Muscle of leg (tissue), 11 donors: ENCODE data around the gene DCDC1. TPM values are rescaled to one million over a fixed set of nuclear protein-coding genes. Genes with fewer than 3 reads are reported as not detected.
"Not testable (repeated sequence)": the region's sequence is repeated elsewhere in the genome, so short reads cannot be mapped to it uniquely, and the experiment has no call there.

Source experiments
- DNase-seq: peaks from one replicate; pipeline ENCODE4 v3.0.0; 2013
- H3K27ac ChIP-seq: one replicate; pipeline ENCODE4 v1.5.1; 2013; ENCODE audit warnings: mild to moderate bottlenecking, low read length, control low read depth
- H3K27me3 ChIP-seq: one replicate; pipeline ENCODE4 v1.6.1; 2013; ENCODE audit warnings: low read length; ENCODE audit not compliant: control insufficient read depth, insufficient read depth
- H3K36me3 ChIP-seq: one replicate; pipeline ENCODE4 v1.6.1; 2013; ENCODE audit warnings: low read length; ENCODE audit not compliant: control insufficient read depth, insufficient read depth
- H3K4me1 ChIP-seq: one replicate; pipeline ENCODE4 v1.6.1; 2013; ENCODE audit warnings: low read length; ENCODE audit not compliant: control insufficient read depth, insufficient read depth
- H3K4me3 ChIP-seq: one replicate; pipeline ENCODE4 v1.5.1; 2013; ENCODE audit warnings: low read length, control low read depth
- H3K9me3 ChIP-seq: replicated peaks from 2 replicates; pipeline ENCODE4 v1.6.1; 2013; ENCODE audit warnings: low read depth, low read length; ENCODE audit not compliant: control insufficient read depth
- WGBS: methylation state at CpG from one replicate; pipeline ENCODE4 v1.1.5; 2013; ENCODE audit warnings: missing lambda C conversion rate; ENCODE audit not compliant: insufficient coverage; 5-methylcytosine and 5-hydroxymethylcytosine counted together
- polyA plus RNA-seq, 8 donors: library from polyadenylated mRNA; unstranded; fragments of 120-200 nt; gene quantifications; one replicate each; pipeline versions ENCODE4 v1.2.1 to v1.2.3, GENCODE V29; 2013; ENCODE audit warnings: inconsistent platforms in 1 of 8, low replicate concordance in 1 of 8; ENCODE audit not compliant: insufficient read length in 8 of 8, insufficient read depth in 1 of 8
- total RNA-seq: library from RNA; stranded (reverse); fragments of 120-200 nt; gene quantifications from one replicate; pipeline ENCODE4 v1.2.4, GENCODE V29; 2013

Gene DCDC1
- total and polyA plus RNA-seq, 9 donors, result 0.13 to 0.59 (median 0.25) TPM

DNA sequence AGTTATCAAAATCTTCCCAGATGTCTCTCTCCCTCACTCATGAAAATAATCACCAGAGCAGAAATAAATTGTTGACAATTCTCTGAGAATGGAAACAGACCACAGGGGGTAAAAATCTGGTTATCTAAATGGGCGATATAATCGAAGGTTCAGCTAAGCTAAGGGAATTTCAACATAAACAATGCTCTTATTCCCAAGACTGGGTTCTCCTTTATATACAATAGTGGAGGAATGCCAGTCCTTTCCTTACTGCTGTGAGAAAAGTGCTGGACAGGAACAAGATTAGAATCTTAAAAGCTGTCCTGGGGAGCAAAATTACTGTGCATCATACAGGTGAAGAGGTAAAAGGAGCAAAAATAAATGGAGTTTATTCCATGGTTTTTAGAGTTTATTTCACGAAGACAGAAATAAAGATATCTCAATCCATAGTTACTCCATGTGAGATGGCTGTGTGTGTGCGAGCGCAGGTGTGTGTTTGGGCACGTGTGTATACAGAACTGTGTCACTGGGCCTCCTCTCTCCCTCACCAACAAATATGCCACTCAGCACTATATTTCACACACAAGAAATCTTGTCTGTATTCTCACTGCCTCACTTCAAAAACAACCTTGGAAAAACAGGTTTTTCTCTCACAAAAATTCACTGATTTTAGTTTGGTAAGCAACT is 385.6 kb downstream of the DCDC1 start:
- WGBS, result no CpG with 5 or more reads among the region's 6 CpGs
- Histone ChIP-seq H3K4me1 (no peaks in the 10 kb centered on the region), H3K9me3 (no peaks in the 10 kb centered on the region), H3K27ac (no peak overlapping the region), H3K27me3 (no peaks in the 10 kb centered on the region), H3K4me3 (no peak overlapping the region), H3K36me3 (no peaks in the 10 kb centered on the region)
- no peak for DNase-seq

DNA sequence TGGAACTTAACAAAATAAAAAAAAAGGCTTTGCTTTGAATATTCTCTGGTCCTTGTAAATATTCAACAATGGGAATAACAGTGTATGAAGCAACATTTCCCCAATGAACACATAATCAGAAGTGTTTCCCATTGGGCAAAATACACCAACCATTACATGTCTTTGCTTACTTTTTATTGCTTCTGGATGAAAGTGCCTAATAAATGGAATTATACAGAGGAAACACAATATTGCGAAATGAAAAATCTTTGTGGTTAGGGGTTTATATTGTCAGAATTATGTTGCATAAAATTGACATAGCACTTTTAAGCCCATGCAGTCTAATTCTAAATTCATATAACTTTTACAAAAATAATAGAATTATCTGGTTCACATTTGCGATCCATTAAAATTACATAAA is 386.4 kb downstream of the DCDC1 start:
- DNase-seq, result no peak
- Histone ChIP-seq H3K27me3 (no peaks in the 10 kb centered on the region), H3K36me3 (no peaks in the 10 kb centered on the region), H3K9me3 (no peaks in the 10 kb centered on the region), H3K4me3 (no peak overlapping the region), H3K4me1 (no peaks in the 10 kb centered on the region), H3K27ac (no peak overlapping the region)
- WGBS, result no CpG with 5 or more reads among the region's 2 CpGs

DNA sequence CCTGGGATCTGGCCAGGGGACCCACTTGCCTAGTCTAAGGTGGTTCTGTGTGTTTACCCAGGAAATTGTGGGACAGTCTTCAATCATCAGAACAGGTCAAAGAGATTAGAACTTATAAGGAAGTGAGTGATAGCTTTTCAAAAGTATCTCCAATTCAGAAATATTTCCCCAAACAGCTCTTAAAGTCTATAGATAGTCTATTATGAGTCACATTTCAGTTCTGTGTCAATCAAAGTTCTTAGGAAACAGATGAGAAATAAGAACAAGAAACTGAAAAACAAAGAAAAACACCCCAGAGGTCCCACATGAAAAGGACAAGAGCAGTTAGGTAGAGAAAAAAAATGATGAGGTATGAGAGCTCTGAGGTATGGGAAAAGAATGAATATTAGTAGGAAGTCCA is 402.0 kb downstream of the DCDC1 start:
- Histone ChIP-seq H3K36me3 (no peaks in the 10 kb centered on the region), H3K4me3 (no peak overlapping the region), H3K27ac (no peak overlapping the region), H3K4me1 (no peaks in the 10 kb centered on the region), H3K9me3 (peaks cover 4% of the 10 kb centered on the region), H3K27me3 (no peaks in the 10 kb centered on the region)
- DNase-seq, result no peak

DNA sequence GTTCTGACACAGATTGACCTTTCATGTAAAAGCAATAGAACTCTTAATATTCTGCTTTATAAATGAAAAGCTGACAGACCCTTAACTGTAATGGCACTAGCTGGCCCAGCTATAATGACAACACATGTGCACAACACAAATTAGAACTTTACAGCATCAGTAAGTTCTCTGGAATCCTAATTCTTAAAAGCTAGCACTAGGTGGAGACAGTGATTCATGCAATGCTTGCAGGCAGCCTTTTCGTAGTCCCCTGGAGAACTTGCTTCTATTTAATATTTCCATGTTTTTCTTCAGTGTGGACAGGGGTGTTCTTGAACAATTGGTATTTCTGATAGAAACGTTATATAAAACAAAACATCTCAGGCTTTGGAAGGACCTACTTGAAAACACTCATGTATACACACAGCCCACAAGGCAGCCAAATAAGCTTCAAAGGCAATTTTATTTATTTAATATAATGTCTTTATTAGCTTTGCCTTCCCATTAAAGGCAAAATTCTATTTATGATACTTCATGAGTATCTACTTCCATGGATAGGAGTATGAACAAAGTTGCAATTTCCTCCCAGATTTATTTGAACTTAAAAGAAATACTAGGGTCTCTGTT is 409.0 kb downstream of the DCDC1 start:
- DNase-seq, result peak; percentile 43
- Histone ChIP-seq H3K4me1 (no peaks in the 10 kb centered on the region), H3K4me3 (no peak overlapping the region), H3K9me3 (no peaks in the 10 kb centered on the region), H3K27ac (no peak overlapping the region), H3K27me3 (no peaks in the 10 kb centered on the region), H3K36me3 (no peaks in the 10 kb centered on the region)
- no CpG with 5 or more reads among the region's 2 CpGs for WGBS

DNA sequence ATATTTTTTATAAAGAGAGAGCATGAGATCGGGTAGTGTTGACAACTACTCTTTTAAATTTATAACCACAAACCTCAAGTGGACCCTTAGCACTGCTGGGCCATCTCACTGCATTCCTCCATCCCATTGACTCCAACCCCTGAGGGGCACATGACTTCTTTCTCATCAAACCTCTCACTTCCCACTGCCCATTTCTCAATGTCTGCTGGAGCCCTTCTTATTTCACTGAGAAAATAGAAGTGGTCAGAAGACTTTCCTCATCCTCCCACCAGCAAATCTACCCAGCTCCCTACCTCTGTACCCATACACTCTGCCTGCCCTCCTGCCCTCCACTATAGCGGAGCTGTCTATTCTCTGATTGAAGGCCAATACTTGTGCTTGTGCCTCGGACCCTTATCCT is 412.8 kb downstream of the DCDC1 start:
- no peaks in the 10 kb centered on the region for H3K36me3 ChIP-seq
- no peak overlapping the region for H3K4me3 ChIP-seq
- WGBS, result 54% methylated on average over 2 of the region's 3 CpGs
- H3K27ac ChIP-seq, result no peak overlapping the region
- H3K27me3 ChIP-seq, result no peaks in the 10 kb centered on the region
- H3K9me3 ChIP-seq, result no peaks in the 10 kb centered on the region
- H3K4me1 ChIP-seq, result no peaks in the 10 kb centered on the region
- no peak for DNase-seq

DNA sequence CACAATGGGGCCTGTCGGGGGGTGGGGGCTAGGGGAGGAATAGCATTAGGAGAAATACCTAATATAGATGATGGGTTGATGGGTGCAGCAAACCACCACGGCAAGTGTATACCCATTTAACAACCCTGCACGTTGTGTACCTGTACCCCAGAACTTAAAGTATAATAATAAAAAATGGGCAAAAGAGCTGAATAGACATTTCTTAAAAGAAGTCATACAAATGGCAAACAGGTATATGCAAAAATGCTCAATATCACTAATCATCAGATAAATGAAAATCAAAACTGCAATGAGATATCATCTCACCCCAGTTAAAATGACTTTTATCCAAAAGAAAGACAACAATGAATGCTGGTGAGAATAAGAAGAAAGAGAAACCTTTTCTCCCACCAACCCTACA is 419.7 kb downstream of the DCDC1 start:
- Histone ChIP-seq H3K27ac (no peak overlapping the region), H3K36me3 (no peaks in the 10 kb centered on the region)
- WGBS, result no CpG with 5 or more reads among the region's 3 CpGs

DNA sequence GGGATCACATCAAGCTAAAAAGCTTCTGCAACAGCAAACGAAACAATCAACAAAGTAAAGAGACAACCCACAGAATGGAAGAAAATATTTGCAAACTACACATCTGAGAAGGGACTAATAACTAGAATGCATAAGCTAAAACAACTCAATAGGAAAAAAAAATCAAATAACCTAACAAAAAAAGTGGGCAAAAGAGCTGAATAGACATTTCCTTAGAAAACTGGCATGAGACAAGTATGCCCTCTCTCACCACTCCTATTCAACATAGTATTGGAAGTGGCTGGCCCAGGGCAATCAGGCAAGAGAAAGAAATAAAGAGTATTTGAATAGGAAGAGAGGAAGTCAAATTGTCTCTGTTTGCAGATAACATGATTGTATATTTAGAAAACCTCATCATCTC is 421.8 kb downstream of the DCDC1 start:
- H3K36me3 ChIP-seq, H3K9me3 ChIP-seq, H3K4me3 ChIP-seq, DNase-seq, H3K27ac ChIP-seq, H3K4me1 ChIP-seq, H3K27me3 ChIP-seq: not testable (repeated sequence)
- WGBS, result no CpG with 5 or more reads among the region's 1 CpG

More for the DNA sequence above, 419.7 kb downstream of the DCDC1 start:
- no peak overlapping the region for H3K4me3 ChIP-seq
- H3K27me3 ChIP-seq, result no peaks in the 10 kb centered on the region
- DNase-seq, result no peak
- H3K9me3 ChIP-seq, result no peaks in the 10 kb centered on the region
- no peaks in the 10 kb centered on the region for H3K4me1 ChIP-seq

DNA sequence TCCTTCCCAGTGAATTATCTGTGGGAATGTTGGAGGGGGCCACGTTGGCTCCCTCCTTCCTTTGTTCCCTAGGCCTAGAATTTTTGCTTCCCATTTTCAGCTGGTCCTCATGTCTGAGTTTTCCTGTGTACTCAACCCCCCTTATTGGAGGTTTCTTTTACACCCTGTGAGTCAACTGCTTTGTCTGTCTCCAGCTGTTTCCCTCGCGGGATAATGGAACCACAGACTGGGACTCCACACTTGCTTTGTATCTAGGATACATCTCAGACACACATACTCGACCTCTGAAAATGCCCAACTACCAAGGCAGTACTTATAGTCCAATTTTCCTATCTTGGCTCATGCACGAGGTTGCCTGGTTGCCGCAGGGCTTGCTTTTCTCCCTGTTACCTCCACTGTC is 430.7 kb downstream of the DCDC1 start:
- Histone ChIP-seq H3K36me3 (no peaks in the 10 kb centered on the region), H3K4me1 (no peaks in the 10 kb centered on the region), H3K4me3 (no peak overlapping the region), H3K27ac (no peak overlapping the region), H3K27me3 (no peaks in the 10 kb centered on the region), H3K9me3 (peaks cover 4% of the 10 kb centered on the region)
- WGBS, result 88% methylated on average over 5 of the region's 6 CpGs
- no peak for DNase-seq

DNA sequence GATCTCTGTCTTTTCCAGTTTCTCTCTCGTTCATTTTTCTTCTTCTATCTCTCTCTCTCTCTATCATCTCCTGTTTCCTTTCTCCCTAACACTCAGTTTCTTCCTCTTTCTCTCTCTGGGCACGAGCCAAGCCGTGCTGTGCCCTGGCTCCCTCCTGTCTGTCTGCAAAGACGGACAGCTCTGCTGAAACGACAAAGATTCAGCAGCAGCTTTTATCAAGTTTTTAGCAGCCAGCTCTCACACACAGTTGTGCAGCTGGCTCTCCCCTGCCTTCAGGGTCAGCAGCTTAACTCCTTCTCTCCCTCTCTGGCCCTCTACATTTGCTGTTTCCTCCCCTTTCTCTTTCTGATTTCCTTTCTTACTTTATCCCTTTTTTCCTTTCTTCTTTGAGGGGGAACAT is 431.4 kb downstream of the DCDC1 start:
- Histone ChIP-seq H3K4me1 (no peaks in the 10 kb centered on the region), H3K4me3 (no peak overlapping the region), H3K9me3 (peaks cover 4% of the 10 kb centered on the region), H3K27ac (no peak overlapping the region), H3K27me3 (no peaks in the 10 kb centered on the region), H3K36me3 (no peaks in the 10 kb centered on the region)
- 21% methylated on average over 5 of the region's 5 CpGs for WGBS
- DNase-seq, result no peak

DNA sequence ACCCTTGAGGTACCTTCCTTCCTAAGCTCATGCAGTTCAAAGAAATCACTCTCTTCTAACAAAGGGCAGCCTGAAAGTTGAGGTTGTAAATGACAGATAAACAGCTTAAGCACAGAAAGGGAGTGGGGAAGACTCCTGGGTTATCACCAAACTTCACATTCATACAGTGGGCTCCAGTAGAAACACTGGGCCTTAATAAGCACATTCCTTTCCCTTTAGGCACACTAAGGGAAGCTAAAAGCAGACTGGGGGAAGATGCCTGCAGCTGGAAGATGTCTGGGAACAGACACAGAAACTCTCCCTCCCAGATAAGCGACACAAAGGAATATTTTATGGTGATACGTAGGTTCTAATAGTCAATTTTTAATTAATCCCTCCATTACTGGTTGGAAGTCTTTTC is 433.0 kb downstream of the DCDC1 start:
- no CpG with 5 or more reads among the region's 2 CpGs for WGBS
- Histone ChIP-seq H3K9me3 (peaks cover 4% of the 10 kb centered on the region), H3K36me3 (no peaks in the 10 kb centered on the region), H3K4me3 (no peak overlapping the region), H3K4me1 (no peaks in the 10 kb centered on the region), H3K27me3 (no peaks in the 10 kb centered on the region), H3K27ac (no peak overlapping the region)
- DNase-seq, result no peak

DNA sequence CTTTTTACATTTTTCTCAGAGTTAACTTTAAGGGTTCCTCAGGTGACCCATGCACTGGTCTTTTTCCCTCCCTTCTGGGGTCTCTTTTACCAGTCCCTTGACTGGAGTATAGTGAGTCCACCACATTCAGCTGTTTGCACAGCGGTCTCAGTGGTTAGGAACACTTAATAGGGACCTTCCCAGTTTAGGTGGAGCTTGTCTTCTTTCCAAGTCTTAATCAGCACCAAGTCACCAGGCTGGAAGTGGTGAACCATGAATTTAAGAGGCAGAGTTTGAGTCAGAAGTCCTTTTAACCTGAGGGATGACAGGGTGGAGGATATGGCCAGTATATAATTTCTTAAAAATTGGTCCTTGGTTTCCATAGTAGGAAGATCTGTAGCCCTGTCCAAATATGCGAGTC is 433.7 kb downstream of the DCDC1 start:
- WGBS, result no CpG with 5 or more reads among the region's 2 CpGs
- no peaks in the 10 kb centered on the region for H3K36me3 ChIP-seq
- no peaks in the 10 kb centered on the region for H3K4me1 ChIP-seq
- no peak overlapping the region for H3K27ac ChIP-seq
- H3K27me3 ChIP-seq, result no peaks in the 10 kb centered on the region
- H3K9me3 ChIP-seq, result peaks cover 4% of the 10 kb centered on the region
- no peak overlapping the region for H3K4me3 ChIP-seq
- DNase-seq, result no peak
